Measurements from ENCODE around the gene SHISA7.

Gene SHISA7

GRCh38 chr19:55389386-55390317 is 53.4 kb downstream of the SHISA7 start:
- Histone ChIP-seq H3K27ac (no peak overlapping the region), H3K4me3 (no peak overlapping the region)
- no peak for DNase-seq (ENCODE audit: low spot score)
- TF ChIP-seq, protein P1, sequence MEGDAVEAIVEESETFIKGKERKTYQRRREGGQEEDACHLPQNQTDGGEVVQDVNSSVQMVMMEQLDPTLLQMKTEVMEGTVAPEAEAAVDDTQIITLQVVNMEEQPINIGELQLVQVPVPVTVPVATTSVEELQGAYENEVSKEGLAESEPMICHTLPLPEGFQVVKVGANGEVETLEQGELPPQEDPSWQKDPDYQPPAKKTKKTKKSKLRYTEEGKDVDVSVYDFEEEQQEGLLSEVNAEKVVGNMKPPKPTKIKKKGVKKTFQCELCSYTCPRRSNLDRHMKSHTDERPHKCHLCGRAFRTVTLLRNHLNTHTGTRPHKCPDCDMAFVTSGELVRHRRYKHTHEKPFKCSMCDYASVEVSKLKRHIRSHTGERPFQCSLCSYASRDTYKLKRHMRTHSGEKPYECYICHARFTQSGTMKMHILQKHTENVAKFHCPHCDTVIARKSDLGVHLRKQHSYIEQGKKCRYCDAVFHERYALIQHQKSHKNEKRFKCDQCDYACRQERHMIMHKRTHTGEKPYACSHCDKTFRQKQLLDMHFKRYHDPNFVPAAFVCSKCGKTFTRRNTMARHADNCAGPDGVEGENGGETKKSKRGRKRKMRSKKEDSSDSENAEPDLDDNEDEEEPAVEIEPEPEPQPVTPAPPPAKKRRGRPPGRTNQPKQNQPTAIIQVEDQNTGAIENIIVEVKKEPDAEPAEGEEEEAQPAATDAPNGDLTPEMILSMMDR (IDR thresholded peaks at IDR 0.05): no peak

DNA sequence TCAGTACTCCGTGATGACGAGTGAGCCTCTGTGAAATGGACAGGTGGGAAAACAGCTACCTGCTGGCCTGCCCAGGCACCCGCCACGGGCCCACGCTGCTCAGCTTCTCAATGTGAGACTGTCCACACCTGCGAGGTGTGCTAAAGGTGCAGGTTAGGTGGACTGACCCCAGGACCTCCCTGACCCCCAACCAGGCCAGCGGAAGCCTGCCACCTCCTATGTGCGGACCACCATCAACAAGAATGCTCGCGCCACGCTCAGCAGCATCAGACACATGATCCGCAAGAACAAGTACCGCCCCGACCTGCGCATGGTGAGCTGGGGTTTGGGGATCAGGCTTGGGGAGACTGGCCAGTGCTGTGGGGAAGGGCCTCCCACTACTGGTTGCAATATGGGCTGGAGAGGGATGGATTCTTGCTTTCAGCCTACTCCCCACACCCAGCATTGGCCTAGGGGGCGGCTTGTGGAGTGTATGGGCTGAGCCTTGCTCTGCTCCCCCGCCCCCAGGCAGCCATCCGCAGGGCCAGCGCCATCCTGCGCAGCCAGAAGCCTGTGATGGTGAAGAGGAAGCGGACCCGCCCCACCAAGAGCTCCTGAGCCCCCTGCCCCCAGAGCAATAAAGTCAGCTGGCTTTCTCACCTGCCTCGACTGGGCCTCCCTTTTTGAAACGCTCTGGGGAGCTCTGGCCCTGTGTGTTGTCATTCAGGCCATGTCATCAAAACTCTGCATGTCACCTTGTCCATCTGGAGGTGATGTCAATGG is 55.2 kb downstream of the SHISA7 start:
- peak overlapping the region; percentile 83 for H3K4me3 ChIP-seq
- no peak for DNase-seq (ENCODE audit: low spot score)
- TF ChIP-seq, protein P1 (IDR thresholded peaks at IDR 0.05): no peak
- H3K27ac ChIP-seq: no peak overlapping the region

DNA sequence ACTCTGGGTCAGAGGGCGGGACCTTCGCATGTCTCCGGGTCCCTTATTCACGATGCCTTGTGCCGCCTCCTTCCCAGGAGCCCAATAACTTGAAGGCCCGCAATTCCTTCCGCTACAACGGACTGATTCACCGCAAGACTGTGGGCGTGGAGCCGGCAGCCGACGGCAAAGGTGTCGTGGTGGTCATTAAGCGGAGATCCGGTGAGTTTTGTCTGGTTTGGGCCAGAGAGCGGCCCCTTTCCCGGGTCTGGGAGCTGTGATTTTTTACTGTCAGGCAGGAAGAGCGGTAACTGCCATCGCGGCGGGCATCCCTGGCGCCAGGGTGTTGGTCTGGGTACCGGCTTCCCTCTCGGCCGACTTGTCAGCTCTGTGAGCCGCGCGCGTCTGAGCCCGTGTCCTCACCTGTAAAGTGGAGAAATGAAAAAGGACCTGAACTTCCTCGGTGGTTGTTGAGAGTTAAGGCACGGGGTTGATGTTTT is 56.6 kb downstream of the SHISA7 start:
- Histone ChIP-seq H3K27ac (peak overlapping the region; percentile 79 to 97), H3K4me3 (peak overlapping the region; percentile 83)
- DNase-seq (ENCODE audit: low spot score): no peak
- TF ChIP-seq, protein P1 (IDR thresholded peaks at IDR 0.05): no peak

GRCh38 chr19:55385724-55386492 is 57.2 kb downstream of the SHISA7 start, which contains the start of gene RPL28:
Gene RPL28, plus strand, starts transcription at chr19:55385932. Its CDS starts 426 bp downstream, at chr19:55386358.
- Histone ChIP-seq H3K27ac (peak within 1 kb of the TSS; percentile 79 to 97), H3K4me3 (peak within 1 kb of the TSS; percentile 83)
- DNase-seq (ENCODE audit: low spot score): peak; percentile 98
- TF ChIP-seq, protein P1 (IDR thresholded peaks at IDR 0.05): no peak

DNA sequence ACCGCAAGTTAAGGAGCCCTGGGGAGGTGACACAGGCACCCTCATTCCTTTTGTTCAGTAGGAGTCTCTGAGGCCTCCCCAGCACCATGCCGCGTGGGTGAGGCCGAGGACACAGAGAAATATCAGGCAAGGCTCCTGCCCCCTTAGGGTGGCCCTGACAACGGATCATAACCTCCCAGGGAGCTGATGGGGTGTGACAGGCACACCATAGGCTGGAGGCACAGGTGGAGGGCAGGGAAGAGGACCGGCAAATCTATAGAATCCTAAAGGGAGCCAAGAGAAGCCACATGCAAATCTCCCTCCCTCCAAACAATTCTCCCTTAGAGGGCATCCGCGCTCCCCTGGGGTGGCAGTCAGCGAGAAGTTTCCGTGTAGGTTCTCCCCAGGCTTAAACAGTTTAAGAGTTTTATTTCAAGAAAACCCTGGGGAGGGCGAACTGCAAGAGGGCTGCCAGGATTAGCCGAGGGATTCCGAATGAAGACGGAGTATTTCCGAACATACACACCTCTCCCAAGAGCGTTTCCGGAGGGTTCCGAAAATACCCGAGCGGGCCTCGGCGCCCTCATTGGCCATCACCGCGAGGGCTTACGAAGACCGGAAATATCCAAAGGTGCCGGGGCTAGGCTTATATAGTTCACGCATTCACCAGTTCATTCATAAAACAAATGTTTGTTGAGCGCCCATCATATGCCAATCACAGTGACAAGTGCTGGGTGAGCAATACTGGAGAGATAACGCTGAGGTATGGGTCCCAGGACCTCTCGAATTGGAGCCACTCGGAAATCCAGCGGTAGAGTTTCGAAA is 58.0 kb downstream of the SHISA7 start:
- DNase-seq (ENCODE audit: low spot score): peak; percentile 95
- TF ChIP-seq, protein P1 (IDR thresholded peaks at IDR 0.05): no peak
- peak overlapping the region; percentile 79 to 97 for H3K27ac ChIP-seq
- H3K4me3 ChIP-seq: peak overlapping the region; percentile 83
